Mucosa of stomach (tissue), 1 donor: Measurements from ENCODE around the gene FOS.
A peak's percentile ranks its signal among the peaks of the same experiment; 100 is the strongest.

Source experiments
- H3K27me3 ChIP-seq: one replicate; pipeline ENCODE4 v1.7.0; 2013; ENCODE audit warnings: mild to moderate bottlenecking, low read length; ENCODE audit not compliant: control insufficient read depth, insufficient read depth
- H3K36me3 ChIP-seq: one replicate; pipeline ENCODE4 v1.7.0; 2013; ENCODE audit warnings: low read length; ENCODE audit not compliant: control insufficient read depth, insufficient read depth
- H3K4me1 ChIP-seq: one replicate; pipeline ENCODE4 v1.7.0; 2013; ENCODE audit warnings: mild to moderate bottlenecking, low read length; ENCODE audit not compliant: control insufficient read depth, insufficient read depth
- H3K4me3 ChIP-seq: one replicate; pipeline ENCODE4 v1.7.0; 2013; ENCODE audit warnings: low read length
- H3K9ac ChIP-seq: one replicate; pipeline ENCODE4 v1.7.0; 2013; ENCODE audit warnings: mild to moderate bottlenecking, low read length, moderate library complexity
- H3K9me3 ChIP-seq: one replicate; pipeline ENCODE4 v1.7.0; 2013; ENCODE audit warnings: mild to moderate bottlenecking, low read length, moderate library complexity; ENCODE audit not compliant: control insufficient read depth
- donor health status: Pancreatic carcinoma.

Gene FOS

DNA sequence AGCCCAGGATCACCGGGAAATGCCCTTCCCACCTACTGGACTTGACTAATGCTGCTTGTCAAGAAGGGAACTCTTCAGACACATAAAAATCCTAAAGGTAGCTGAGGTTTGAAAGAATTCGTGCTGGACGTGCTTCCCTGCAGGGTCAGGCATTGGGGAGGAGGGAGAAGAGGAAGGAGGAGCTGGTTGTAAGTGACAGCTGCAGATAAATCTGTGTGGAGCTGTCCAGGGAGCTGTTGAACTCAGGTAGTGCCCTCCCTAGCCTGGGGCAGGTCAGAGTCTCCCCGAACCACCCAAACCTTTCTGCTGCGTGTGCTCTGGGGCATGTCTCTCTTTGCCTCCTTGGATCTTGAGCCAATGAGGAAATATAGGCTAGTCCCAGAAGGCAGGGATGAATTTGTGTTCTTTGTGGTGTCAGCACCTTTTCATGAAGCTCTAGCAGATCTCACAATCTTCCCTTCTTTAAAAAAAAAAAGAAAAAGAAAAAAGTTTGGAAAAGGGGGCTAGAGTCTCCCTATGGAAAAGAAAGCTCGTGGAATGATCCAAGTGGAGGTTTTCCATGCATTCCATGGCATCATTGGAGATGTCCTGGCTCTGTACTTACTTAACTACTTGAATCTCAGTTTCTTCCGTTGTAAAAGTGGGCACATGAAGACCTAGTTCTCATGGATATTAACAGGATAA, 23.6 kb upstream of the FOS start:
- no peaks in the 10 kb centered on the region for H3K27me3 ChIP-seq
- no peaks in the 10 kb centered on the region for H3K36me3 ChIP-seq
- no peaks in the 10 kb centered on the region for H3K9me3 ChIP-seq
- peak overlapping the region; percentile 15 for H3K4me3 ChIP-seq
- peak overlapping the region; percentile 65 for H3K9ac ChIP-seq
- H3K4me1 ChIP-seq = peaks cover 76% of the 10 kb centered on the region

DNA sequence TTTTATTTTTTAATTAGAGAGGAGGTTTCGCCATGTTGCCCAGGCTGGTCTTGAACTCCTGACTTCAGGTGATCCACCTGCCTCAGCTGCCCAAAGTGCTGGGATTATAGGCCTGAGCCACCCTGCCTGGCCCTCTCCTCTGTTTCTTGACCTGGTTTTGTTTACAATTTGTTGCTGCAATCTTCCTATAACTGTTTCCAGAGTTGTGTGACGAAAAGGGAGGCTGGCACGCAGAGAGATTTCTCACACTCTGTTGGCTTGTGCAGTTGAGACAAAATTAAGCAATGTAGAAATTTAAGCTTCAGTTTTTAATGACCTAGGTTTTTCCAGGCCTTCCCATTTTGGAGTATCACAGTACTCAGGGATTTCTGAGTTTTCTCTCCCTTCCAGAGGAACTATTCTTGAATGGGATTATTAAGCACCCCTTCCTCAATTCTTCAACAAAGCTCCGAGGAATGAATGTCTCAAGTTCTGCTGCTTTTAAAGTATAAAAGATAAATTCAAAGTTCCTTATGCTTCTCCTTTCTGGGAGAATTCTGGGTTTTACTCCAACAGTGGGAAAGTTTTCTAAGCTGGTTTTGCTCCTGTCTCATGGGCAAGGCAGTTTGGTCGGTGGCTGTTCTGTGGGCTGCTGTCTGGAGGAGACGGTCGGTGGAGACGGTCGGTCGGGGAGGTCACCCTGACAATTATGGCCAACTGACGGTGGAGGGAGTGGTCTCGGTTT, 20.4 kb upstream of the FOS start:
- Histone ChIP-seq H3K9ac (peak overlapping the region; percentile 91), H3K36me3 (no peaks in the 10 kb centered on the region), H3K4me3 (peak overlapping the region; percentile 23), H3K4me1 (peaks cover 56% of the 10 kb centered on the region), H3K9me3 (no peaks in the 10 kb centered on the region), H3K27me3 (no peaks in the 10 kb centered on the region)

DNA sequence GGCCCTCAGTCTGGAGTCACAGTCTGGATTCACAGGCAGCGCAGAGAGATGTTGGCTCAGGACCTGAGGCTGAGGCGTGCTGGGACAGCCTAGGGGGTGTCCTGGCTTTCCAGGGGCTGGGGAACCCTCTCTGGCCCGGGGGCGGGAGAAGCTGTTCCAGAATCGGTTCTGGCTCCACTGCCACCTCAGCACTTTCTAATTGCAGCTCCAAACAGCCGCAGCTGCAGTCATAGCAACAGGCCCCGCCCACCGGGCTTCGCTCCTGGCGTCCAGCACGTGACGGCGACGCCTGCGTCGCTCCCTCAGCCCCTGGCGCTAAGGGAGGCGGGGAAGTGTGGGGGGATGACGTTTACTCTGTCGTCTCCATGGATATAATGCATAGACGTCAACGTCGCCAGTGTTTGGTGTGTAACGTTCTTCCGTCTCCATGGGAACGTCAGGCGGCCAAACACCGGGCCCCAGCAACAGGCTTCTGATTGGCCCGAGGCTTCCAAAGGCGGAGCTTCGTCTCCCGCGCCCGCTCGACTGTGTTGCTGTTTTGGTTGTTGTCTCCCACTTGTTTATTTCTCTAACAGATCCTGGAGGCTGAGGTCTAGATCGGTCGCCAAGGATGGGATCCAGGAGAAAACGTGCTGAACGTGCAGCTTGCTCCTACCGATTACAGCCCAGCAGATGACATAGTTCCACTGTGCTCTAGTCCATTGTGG, 19.7 kb upstream of the FOS start:
- Histone ChIP-seq H3K4me1 (peaks cover 53% of the 10 kb centered on the region), H3K4me3 (peak overlapping the region; percentile 57), H3K9me3 (no peaks in the 10 kb centered on the region), H3K27me3 (no peaks in the 10 kb centered on the region), H3K36me3 (no peaks in the 10 kb centered on the region), H3K9ac (peak overlapping the region; percentile 91)

DNA sequence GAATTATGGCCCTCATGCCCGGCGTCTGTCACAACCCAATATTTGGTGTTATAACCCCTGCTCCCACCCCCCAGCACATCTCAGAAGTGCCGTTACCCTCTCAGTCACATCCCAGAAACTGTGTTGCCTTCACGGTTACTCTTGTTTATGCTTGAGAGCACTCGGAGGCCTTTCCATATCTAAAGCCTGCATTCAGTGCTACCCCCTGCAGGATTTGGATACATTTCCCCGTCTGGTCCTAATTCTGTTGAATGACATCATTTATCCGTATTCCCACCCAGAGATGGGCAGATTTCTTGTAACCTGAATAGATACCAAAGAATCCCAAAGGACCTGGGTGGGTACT, 19.1 kb upstream of the FOS start:
- Histone ChIP-seq H3K9me3 (no peaks in the 10 kb centered on the region), H3K36me3 (no peaks in the 10 kb centered on the region), H3K27me3 (no peaks in the 10 kb centered on the region), H3K4me1 (peaks cover 53% of the 10 kb centered on the region), H3K4me3 (peak overlapping the region; percentile 57), H3K9ac (peak overlapping the region; percentile 91)

DNA sequence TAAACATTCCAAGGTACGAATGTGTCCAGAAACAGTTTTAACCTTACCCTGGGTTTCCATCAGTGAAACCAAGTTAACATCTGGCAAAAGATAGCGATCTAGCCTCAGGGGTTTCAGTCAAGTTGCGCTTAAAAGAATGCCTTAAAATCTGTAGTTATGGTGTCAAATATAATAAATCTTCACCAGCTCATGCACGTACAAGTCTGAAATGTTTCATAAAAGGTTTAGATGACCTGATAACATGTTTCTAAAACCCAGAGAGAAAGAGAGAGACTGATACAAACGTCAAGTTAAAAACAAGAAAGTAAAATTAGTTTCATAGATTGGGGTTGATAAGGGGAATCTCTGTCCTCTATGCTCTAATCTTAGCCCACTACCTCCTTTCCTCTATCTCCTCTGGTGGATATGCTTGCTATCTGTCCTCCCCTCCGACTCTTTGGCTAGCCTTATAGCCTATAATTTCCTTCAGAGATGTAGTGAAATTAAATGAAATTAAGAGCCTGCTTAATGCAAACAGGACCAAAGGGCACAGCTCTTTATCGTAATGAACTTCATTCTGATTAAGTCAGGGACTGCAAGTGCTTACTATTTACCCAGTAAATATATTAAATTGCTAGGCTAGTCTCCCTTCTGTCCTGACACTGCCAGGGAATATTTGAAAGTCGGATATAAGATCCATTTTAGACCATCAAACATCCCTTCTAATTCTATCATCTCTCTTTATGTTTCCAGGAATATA, 18.4 kb upstream of the FOS start:
- Histone ChIP-seq H3K27me3 (no peaks in the 10 kb centered on the region), H3K4me1 (peaks cover 47% of the 10 kb centered on the region), H3K9ac (peak overlapping the region; percentile 91), H3K36me3 (no peaks in the 10 kb centered on the region), H3K4me3 (no peak overlapping the region), H3K9me3 (no peaks in the 10 kb centered on the region)

DNA sequence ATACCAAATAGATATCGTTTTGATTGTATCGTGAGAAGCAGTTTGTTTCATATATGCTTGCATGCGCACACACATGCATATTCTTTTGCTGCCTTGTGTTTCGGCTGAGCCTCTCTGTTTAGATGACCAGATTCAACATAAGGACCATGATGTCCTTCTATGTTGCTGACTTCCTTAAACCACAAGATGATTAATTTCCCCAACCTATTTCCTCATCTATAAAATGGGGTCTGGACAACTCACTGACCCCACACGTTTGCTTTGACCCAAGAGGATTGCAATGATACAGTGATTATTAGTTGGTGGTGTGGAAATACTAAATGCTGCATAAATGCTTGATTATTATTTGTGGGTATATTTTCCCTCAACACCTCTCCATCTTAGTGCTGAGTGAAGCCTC, 16.8 kb upstream of the FOS start:
- no peaks in the 10 kb centered on the region for H3K36me3 ChIP-seq
- no peak overlapping the region for H3K4me3 ChIP-seq
- H3K4me1 ChIP-seq = peaks cover 42% of the 10 kb centered on the region
- H3K27me3 ChIP-seq = no peaks in the 10 kb centered on the region
- no peaks in the 10 kb centered on the region for H3K9me3 ChIP-seq
- H3K9ac ChIP-seq = no peak overlapping the region

DNA sequence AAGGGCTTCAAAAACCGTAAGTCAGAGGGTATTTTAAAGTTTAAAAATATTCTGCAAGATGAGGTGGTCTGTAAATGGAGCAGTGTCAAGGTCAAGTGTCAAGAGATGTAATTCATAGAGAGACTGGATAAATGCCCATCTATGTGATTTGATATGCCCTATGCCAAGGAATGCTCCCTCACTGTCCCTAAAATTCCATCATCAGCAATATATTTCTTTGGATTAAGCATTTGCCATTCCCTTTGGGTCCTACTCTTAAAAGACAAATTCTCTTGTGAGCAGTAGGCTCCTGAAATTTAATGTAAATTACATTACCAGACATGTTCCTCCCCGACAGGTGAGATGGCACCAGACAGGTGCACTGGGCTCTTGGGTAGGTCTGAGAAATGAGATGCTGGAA, 16.0 kb upstream of the FOS start:
- Histone ChIP-seq H3K27me3 (no peaks in the 10 kb centered on the region), H3K36me3 (no peaks in the 10 kb centered on the region), H3K4me3 (no peak overlapping the region), H3K4me1 (peaks cover 37% of the 10 kb centered on the region), H3K9ac (no peak overlapping the region), H3K9me3 (no peaks in the 10 kb centered on the region)

DNA sequence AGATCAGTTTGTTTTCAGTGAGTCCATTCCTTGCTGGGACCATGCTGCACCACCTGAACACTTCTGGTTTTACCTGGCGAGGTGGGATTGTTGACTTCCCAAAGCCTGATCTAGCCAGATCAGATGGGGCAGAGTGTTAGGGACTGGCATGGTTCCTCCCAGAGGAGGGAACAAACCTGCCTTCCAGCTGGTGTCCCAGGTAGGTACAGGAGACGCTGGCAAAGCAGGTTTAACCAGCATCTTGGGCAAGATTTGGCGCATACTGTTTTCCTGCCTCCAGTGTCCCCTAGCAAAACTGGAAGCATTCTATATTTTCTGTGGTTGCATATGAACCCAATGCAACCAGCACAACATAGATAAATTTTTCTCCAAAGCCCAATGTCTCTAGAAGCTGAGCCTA, 14.6 kb upstream of the FOS start:
- no peaks in the 10 kb centered on the region for H3K36me3 ChIP-seq
- no peaks in the 10 kb centered on the region for H3K9me3 ChIP-seq
- no peak overlapping the region for H3K9ac ChIP-seq
- no peak overlapping the region for H3K4me3 ChIP-seq
- no peaks in the 10 kb centered on the region for H3K27me3 ChIP-seq
- peaks cover 31% of the 10 kb centered on the region for H3K4me1 ChIP-seq

DNA sequence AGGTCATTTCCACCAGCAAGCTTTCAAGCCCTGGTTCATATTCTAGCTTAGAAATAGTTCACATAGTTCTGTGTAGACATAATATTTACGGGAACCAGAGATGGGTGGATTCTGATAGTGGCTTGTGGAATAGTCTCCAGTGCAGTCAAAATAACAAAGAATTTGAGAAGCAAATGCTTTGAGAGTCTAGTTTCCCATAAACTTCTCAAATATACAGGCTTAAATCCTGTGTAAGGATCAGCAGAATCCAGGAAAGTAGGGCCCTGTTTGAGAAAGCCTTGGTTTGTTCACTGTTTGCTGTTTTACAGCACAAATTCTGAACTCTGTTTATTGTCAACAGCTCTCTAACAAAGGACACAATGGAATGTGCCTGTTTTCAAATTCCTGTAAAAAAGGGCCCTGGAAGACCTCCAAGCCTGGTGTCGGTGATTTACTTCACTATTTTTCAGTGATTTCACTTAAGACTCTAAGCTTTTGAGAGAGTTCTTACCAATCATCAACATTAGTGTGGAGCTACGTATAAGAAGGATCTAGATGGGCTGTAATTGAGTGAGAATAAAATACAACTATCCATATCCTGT, 11.4 kb upstream of the FOS start:
- H3K4me3 ChIP-seq = no peak overlapping the region
- no peaks in the 10 kb centered on the region for H3K36me3 ChIP-seq
- peaks cover 18% of the 10 kb centered on the region for H3K4me1 ChIP-seq
- H3K9ac ChIP-seq = no peak overlapping the region
- no peaks in the 10 kb centered on the region for H3K9me3 ChIP-seq
- no peaks in the 10 kb centered on the region for H3K27me3 ChIP-seq

DNA sequence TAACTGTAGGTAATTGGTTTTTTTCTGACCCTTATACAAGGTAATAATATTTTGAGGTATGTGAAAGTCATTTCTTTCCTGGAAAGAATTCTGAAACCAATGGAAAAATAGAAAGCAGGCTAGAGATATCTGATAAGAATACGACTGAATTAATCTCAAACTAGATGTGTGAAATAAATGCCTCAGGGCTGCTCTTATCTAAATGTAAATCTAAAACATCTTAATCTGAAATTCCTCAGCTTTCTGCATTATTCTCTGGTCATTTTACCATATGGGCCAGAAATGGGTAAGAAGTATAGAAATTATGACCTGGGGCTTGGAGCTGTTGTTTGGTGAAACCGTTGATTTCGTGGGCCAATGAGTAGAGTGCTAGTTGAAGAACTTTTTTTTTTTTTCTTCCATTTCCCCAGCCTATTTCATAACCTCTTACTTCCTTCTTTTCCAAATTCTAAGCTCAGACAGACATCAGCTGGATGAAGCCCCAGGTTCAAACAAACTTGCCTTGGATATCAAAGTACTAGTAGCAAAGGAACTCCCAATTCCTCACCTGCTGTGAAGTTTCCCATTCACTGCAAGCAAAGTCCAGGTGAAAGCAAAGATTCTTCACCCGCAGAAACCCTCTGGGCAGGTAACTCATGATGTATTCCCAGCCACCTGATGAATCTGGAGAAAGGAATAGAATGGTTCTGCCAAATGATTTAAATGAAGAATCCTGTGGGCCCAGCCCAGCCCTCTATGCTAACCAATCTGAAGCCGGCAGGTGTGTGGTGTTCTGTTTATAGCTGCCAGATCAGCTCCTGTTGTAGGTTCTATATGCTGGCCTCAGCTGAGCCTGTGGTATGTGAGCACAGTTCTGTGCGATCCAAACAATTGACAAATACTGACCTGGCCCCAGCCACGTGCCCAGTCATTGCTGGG, 9.7 kb upstream of the FOS start:
- Histone ChIP-seq H3K36me3 (no peaks in the 10 kb centered on the region), H3K4me1 (peaks cover 18% of the 10 kb centered on the region), H3K4me3 (no peak overlapping the region), H3K27me3 (no peaks in the 10 kb centered on the region), H3K9me3 (no peaks in the 10 kb centered on the region), H3K9ac (no peak overlapping the region)

DNA sequence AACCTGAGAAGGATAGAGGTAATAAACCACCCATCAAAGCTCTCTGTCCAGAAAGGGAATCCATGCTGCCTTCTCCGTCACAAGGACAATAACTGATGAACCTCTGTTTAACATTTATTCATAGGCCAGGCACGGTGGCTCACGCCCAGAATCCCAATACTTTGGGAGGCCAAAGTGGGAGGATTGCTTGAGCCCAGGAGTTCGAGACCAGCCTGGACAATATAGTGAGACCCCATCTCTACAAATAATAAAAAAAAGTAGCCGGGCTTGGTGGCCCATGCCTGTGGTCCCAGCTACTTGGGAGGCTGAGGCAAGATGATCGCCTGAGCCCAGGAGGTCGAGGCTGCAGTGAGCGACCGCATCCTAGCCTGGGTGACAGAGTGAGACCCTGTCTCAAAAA, 7.1 kb upstream of the FOS start:
- H3K4me3 ChIP-seq = no peak overlapping the region
- no peaks in the 10 kb centered on the region for H3K9me3 ChIP-seq

More for the DNA sequence above, 7.1 kb upstream of the FOS start:
- Histone ChIP-seq H3K9ac (no peak overlapping the region), H3K27me3 (no peaks in the 10 kb centered on the region), H3K4me1 (peaks cover 22% of the 10 kb centered on the region), H3K36me3 (no peaks in the 10 kb centered on the region)
